Ureter (tissue), 1 donor: ENCODE results near the gene HDAC5. TPM values are rescaled to one million over a fixed set of nuclear protein-coding genes. Genes with fewer than 3 reads are reported as not detected.
"Not testable (repeated sequence)": the region's sequence is repeated elsewhere in the genome, so short reads cannot be mapped to it uniquely, and the experiment has no call there.

Experiments used
- DNase-seq: peaks from one replicate; pipeline ENCODE4 v3.0.0-alpha.2; 2020; ENCODE audit warnings: low spot score
- total RNA-seq: library from RNA; stranded (reverse); gene quantifications from one replicate; pipeline ENCODE4 v1.2.4, GENCODE V29; 2023
- donor health status: DM: yes; HTN: yes; CAD: no.

HDAC5 gene
- total RNA-seq, 1 donor from 2014 or later, result 36.3 TPM

DNA sequence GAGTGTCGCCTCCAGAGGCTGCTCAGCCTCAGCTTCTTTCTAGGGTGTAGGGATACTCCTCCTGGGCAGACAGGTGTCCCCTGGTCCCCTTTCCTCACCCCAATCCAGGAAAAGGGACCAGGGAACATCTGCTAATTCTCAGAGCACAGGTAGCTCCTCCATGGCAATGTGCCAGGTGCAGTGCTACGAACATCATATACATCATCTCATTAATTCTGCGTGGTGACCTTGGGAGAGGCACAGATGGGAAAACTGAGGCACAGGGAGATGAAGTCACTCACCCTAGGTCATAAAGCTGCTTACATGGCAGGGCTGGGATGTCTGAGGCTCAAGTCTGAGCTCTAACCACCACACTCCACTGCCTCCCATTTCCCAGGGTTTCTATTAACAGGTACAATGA lies 11.7 kb downstream of the HDAC5 start:
- no peak for DNase-seq

DNA sequence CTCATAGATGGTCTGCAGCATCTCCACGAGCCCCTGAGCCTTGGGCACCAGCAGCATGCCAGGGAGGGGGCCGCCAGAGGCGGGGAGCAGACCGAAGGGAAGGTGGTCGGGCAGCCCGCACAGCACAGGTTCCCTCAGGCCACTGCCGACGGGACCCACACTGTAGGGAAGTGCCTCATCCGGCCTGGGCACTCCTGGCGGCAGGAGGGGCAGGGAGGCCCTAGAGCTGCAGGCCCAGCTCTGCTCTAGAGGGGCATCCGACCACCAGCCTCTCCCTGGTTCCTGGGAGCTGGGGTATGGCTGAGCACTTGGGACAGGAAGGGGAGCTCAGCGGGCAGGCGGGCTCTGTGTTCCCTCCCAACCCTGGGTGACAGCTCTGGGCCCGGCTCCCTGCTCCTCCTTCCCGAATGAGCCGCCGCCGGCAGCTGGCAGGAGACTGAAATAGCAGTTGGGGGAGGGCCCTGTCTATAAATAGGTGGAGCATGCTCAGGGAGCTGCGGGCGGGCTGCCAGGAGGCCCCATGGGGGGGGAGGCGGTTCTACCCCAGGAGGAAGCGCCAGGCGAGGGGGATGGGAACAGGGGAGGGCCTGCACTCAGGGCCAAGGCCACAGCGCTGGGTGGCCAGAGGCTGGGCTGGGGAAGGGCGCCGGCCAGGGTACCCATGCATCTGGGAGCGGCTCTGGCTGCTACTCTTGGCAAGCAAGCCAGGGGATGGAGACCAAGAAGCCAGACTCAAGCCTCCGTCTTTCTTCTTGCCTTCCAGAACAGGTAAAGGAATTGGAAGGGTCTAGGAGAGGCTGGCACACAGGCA lies 12.4 kb downstream of the HDAC5 start:
- DNase-seq, result peak; percentile 99

DNA sequence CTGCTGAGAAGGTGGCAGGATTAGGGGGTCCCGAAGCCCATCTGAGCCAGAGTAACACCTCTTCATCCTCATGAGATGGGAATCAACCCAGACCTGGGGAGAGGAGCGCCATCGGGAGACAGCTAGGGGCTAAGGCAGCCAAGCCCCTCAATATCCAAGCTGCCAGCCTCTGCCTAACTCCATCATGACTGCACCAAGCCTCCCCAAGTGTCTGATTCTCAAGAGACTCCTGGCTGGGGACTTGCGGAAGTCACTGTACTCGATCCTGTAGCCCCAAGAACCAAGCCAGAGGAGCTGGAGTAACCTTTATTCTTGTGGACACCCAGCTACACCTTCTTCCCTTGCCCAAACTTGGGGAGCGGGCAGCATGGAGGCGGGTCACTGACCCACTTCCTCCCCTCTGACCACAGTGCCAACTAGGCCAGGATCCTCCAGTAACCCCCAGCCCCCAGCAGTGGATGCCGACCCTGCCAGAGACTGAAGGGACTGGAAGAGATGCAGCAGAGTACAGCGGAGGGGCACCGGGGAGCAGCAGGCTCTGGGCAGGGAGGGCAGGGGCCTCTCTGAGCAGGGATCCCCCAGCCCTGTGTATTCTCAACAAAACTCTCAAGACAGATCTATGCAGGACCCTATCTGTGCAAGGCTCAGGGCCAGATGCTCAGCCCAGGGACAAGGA lies 13.3 kb downstream of the HDAC5 start:
- no peak for DNase-seq

DNA sequence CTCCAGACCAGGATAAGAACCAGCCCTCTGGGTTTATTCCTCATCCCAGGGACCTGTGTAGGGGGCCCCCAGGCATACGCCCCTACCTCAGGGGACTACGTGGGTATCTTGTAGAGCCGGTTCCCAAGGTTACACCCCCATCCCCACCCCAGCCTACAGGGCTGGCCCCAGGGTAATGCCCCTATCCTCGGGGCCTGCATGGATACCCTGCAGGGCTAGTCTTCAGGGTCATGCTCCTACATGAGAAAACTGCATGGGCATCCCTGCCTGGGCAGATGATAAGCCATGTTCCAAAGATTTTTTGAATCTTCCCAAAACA lies 14.2 kb downstream of the HDAC5 start:
- DNase-seq, result no peak

DNA sequence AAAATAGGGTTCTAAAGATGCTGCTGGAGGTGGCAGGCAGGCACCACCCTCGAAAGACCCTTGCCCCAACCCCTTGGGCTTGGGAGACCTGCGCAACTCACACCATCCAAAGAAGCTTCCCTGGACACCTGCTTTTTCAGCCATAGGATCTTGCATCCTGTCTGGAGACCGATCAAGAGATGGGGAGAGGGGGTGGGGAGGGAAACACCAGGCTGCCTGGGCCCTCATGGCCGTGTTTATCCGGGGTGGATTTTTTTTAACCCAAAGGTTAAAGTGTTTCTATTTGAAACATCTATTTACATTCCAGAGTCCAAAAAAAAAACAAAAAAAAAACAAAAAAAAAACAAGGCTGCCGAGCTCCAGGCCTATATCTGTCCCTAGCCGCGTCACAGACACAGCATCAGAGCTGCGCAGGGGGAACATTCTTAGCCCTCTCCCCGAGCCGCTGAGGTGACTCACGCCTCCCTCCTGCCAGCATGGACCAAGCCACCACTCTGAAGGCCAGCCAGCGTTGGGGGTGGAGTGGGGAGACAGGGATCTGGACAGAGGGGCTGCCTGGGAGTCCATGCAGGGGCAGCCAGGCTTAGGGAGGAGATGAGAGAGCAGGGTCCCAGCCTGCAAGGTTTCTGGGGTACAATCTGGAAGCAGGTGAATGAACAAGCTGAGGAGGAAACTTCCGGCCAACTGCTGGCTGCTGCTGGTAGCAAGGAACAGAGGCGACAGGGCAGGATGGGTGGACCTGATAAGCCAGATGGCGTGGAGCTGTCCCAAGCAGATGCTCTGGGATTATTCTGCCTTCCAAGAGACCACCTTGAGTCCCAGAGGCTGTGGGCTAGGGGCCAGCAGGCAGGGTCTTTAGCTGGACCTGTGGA lies 14.8 kb downstream of the HDAC5 start:
- peak; percentile 89 for DNase-seq

DNA sequence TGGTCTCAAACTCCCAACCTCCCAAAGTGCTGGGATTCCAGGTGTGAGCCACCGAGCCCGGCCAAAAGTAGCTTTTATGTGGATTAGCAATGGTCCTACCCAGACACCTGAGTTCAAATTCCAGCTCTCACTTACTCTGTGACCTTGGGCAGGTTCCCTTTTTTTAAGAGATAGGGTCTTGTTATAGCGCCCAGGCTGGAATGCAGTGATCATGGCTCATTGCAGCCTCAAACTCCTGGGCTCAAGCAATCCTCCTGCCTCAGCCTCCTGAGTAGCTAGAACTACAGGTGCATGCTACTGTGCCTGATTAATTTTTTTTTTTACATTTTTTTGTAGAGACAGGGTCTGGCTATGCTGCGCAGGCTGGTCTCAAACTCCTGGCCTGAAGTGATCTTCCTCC lies 16.6 kb downstream of the HDAC5 start:
- no peak for DNase-seq

DNA sequence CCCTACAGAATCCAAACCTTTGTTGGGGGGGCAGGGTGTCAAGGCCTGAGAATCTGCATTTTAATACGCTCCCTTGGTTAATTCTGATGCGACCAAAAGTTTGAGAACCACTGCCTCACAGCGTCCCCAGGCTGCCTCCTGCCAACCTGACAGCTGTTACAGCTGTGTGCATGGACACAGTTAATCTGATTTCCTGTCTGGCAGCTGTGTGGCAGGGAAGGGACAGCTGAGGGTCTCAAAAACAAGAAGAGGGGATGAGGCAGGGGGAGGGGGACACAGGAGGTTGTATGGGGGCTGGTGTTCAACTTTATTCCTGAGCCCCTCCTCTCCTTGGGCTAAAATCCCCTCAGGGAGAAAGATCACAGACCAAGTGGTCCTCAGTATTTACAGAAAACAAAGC lies 17.5 kb downstream of the HDAC5 start:
- no peak for DNase-seq

DNA sequence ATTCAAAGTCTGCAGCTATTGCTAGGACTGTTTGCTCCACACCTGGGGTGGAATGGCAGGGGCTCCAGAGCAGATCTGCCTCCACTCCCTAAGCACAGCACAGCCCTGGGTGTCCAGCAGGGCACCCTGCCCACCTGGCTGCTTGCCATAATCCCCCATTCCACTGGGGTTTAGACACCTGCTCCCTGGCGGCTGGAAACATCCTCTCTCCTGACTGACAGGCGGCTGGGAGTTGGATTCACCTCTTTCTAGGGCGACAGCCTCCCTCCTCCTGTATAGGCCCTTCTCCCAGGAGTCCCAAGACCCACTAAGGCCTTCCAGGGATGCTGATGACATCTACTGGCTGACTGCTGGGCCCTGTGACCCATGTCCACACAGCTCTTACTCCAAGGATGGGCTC lies 18.0 kb downstream of the HDAC5 start:
- no peak for DNase-seq

DNA sequence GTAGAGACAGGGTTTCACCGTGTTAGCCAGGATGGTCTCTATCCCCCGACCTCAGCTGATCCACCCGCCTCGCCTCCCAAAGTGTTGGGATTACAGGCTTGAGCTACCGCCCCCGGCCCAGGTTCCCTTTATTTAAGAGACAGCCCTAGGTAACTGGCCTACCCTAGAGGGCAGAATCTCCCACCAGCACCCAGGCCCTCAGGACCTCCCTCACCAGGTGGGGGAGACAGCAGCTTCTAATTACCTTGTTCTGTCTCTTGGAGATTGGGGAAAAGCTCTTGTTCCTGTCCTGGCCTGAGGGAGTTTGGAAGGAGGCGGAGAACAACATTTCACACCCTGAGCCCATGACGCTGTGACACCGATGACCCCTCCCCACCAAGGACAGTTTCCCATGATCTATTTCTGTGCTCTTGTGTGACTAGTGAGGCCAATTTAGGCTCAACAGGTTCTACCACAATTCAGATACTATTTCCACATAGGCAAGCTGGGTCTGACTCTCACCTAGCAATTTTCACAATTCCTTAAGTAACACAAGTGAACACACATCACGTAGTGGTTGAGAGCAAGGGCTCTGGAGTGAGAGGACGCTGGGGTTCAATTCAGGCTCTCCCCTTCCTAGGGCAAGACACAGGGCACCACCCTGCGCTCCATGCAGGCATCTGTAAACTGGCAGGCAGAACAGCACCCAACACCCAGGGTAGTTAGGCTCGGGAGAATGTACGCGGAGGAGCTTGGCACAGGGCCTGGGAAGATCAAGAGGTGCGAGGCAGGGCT lies 20.4 kb downstream of the HDAC5 start:
- no peak for DNase-seq

DNA sequence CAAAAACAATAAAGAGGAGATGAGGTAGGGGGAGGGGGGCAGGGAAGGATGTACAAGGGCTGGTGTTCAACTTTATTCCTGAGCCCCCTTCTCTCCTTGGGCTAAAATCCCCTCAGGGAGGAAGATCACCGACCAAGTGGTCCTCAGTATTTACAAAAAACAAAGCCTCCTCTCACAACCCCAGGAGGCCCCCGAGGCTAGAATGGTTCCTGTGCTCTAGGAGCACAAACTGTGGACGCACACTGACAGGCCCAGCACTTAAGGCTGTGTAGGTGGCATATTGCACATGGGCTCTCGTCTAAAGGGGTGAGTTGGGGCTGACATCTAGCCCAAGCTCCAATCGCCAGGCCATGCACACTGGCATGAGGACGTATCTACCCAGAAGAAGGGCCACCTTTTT lies 21.6 kb downstream of the HDAC5 start:
- not testable (repeated sequence) for DNase-seq

DNA sequence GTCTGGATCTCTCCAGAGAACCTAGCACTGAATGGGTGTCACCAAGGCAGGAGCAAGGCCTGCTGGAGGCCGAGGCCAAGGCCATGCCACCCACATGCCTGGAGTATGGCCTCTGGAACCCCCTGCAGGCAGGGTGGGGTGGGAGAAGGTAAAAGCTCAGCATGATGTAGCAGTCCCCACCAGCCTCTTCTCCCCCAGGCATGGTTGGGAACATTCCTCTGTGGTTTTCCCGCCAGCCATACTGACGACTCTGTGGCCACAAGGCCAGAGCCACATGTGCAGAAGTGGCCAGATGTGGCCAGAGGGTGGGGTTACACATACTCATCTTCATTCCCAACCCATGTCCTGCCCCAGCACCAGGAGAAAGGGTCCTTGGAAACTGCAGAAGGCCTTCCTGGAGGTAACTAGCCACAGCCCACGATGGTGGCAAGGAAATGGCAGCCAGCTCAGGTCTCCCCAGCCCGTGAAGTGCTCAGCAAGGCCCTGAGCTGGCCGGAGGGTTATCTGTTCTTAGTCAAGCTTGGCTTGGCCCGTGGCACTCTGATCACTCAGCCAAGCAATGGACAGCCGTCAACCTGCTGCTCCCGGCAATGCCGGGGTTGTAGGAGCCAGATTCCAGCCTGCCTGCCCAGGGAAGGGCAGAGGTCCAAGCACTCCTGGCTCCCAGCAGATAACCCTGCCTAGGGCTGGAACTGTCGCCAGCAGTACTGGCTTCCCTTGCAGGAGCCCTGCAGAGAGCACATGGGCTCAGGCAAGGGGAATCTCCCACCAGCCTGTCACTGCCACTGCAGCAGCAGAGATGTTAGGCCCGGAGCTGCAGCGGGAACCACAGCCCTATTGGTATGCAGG lies 26.1 kb downstream of the HDAC5 start:
- DNase-seq, result no peak

DNA sequence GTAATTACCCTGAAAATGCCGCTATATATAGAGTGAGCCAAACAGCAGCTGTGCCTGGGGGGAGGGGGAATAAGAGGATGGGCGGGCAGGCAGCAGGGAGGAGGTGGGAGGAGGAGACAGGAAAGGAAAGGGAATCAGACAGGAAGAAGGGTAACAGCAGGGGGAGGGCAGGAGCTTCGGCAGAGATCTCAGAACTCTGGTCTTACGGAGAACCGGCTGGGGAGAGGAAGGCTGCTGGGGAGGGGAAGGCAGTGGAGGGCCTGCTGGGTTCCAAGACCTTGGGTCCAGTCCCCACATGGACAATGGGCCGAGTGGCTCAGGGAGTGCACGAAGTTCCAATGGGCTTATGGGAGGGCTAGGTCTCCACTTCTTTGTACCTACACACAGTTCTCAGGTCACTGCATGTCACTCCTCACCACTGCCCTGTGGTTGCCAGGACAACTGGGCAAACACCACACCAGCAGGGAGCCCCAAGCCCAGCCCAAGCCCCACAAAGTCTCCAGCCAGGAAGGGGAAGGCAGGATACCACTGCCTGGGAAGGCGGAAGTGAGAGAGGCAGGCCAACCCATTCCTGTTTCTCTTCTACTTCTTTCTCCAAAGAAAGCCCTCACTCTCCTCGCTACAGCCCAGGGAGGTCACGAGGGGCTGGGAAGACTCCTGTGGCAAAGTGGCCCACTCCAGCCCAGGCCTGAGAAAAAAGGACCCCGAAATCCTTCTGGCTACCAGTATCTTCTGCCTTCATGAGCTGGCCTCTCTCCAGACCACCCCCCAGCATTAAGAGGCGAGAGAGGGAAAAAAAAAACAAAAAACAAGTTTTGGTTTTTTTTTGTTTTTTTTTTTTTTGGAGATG lies 27.6 kb downstream of the HDAC5 start:
- peak; percentile 73 for DNase-seq

DNA sequence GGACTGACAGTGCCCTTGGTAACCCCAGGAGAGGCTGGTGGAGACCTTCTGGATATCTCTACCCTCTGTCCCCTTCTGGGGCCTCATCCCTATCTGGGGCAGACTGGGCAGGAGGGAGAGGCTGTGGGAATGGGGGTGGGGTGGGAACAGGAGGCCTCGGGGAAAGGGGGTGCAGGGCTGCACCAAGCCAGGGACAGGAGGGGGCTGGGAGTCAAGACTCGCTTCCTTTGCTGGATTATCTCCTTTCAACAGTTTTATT lies 28.1 kb downstream of the HDAC5 start:
- no peak for DNase-seq

DNA sequence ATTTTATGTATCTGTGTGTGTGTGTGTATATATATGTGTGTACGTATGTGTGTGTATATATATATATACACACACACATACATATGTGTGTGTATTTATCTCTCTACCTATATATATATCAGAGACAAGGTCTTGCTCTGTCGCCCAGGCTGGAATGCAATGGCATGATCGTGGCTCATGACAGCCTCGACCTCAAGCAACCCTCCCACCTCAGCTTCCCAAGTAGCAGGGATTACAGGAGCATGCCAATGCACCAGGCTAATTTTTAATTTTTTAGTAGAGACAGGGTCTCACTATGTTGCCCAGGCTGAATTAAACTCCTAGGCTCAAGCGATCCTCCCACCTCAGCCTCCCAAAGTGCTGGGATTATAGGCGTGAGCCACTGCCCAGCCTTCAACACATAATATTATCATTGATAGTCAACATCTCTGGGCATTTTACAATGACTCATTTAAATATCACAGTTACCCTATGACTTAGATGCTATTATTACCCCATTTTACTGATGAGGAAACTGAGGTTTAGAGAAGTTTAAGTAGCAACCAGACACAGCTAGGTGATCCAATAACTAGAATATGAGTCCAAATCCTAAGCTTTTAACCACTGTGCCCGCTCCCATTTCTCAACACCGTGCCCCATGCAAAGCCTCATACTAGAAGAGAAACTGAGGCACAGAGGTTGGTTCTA lies 28.6 kb downstream of the HDAC5 start:
- DNase-seq, result no peak

DNA sequence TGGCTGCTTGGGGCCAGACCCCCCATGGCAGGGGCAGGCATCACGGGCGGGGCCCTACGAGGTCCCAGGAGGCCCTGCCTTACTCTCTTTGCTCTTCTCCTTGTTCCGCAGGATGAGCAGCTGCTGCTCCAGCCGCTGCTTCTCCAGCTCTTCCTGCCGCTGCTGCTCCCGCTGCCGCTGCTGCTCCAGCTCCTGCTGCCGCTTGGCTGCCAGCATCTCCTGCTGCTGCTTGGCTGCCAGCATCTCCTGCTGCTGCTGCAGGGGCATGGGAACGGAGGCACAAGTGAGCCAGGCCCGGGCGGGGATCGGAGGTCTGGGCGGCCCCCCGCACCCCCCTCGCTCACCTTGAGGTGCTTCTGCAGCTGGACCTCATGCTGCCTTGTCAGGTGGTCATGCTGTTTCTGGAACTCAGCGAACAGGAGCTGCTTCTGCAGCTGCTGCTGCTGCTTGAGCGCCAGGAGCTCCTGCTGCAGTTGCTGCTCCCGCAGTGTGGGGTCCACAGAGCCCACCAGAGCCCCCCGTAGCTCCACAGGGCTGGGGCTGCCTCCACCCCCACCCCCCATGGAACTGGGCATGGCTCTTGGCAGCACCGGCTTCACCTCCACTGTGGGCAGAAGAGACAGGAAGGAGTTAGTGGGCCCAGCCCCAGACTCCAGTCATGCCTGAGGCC lies 30.1 kb downstream of the HDAC5 start:
- no peak for DNase-seq

DNA sequence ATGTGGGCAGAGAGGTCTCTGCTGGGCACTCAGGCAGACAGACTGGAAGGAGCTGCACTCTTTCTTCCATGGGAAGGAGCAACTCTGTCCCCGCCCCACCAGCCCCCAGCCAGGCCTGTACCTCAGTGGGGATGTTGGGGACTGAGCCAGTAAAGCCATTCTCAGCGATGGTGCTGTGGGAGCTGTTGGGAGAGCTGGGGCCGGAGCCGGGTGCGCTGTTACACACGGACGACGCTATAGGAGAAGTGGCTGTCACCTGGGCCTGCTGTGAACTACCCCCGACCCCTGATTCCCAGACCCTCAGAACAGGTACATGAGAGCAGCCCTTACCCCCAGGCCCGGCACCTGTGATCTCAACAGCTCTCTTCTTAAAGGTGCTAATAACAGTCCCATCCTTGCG lies 31.4 kb downstream of the HDAC5 start:
- DNase-seq, result no peak

DNA sequence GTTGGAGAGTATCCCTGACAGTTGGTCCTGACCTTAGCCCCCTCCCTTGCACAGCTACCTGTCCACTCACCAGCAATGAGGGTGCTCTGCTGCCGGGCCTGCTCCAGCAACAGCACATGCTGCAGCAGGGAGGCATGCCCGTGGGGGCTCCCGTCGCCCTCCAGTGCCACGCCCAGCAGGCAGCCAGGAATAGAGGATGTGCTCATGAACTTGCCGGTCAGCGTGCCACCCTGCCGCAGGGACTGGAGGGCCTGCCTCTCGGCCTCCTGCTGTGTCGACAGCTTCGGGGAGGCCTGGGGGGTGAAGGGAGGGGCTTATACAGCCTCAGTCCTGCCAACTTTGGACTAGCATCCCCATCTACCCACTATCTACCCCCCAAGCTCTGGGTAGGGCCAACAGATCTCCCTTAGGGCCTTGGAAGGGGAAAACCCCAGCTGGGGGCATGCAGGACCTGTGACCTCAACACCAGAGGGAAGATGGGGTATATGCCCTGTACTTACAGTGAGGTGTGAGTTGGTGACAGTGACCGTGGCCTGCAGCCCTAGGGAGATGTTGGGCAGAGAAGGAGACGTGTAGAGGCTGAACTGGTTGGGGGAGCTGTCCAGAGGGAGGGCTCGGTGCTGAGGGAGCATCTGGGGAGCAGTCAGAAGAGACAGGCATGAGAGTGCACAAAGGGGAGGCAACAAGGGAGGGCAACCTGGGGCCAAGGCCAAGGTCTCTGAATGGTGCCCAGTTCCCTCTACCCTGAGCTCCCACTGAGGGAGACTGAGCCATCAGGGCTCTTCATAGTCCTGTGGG lies 32.0 kb downstream of the HDAC5 start:
- no peak for DNase-seq

DNA sequence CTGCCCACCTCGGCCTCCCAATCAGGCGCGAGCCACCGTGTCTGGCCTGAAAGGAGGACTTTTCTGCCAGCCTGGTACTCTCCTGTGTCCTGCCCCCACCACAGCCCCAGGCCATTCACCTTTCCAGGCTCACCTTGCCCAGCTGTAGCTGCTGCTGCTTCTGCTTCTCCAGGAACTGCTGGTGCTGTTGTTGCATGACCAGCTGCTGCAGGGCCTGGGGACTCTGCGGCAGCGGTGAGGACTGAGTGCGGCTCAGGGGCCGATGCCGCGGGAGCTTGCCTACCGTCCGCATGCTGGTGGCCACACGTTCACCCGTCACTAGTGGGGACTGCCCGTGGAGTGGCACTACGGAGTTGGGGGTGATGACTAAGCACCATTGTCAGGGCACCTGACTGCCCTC lies 35.2 kb downstream of the HDAC5 start:
- DNase-seq, result no peak
